RWPE2 (cell line): ENCODE results near the gene PNPLA2.

Experiments
- ATAC-seq: fragments of 200-7000 bp; cut with Tn5 transposase; 3 replicates; pipeline ENCODE4 v1.9.1; 2021; ENCODE audit warnings: low read depth
- DNase-seq: peaks from one replicate; pipeline ENCODE4 v3.0.0-alpha.2; 2020; ENCODE audit warnings: low spot score
- H3K27ac ChIP-seq: fragments of 450-650 bp; 2 replicates; pipeline ENCODE4 v1.5.1; 2017; ENCODE audit warnings: mild to moderate bottlenecking; ENCODE audit not compliant: poor library complexity, severe bottlenecking
- H3K27me3 ChIP-seq: fragments of 250-450 bp; sonication (Bioruptor Pico); 2 replicates; pipeline ENCODE4 v1.5.1; 2021; ENCODE audit warnings: mild to moderate bottlenecking, moderate library complexity; ENCODE audit not compliant: insufficient read depth, poor library complexity, severe bottlenecking
- H3K36me3 ChIP-seq: fragments of 250-450 bp; sonication (Bioruptor Pico); 2 replicates; pipeline ENCODE4 v1.5.1; 2020; ENCODE audit warnings: low read depth, mild to moderate bottlenecking, moderate library complexity
- H3K4me1 ChIP-seq: fragments of 250-450 bp; sonication (Bioruptor Pico); 2 replicates; pipeline ENCODE4 v1.5.1; 2021; ENCODE audit warnings: mild to moderate bottlenecking, moderate library complexity; ENCODE audit not compliant: insufficient read depth, poor library complexity, severe bottlenecking
- H3K4me3 ChIP-seq: fragments of 250-450 bp; sonication (Bioruptor Pico); 2 replicates; pipeline ENCODE4 v1.5.1; 2021; ENCODE audit warnings: mild to moderate bottlenecking, moderate library complexity; ENCODE audit not compliant: severe bottlenecking
- H3K9me3 ChIP-seq: fragments of 250-450 bp; sonication (Bioruptor Pico); 2 replicates; pipeline ENCODE4 v1.5.1; 2021; ENCODE audit warnings: mild to moderate bottlenecking, moderate library complexity; ENCODE audit not compliant: severe bottlenecking
- TF ChIP-seq, protein P1 (sequence below): fragments of 450-650 bp; IDR thresholded peaks from one replicate; pipeline ENCODE4 v1.5.1; 2017; ENCODE audit warnings: mild to moderate bottlenecking, moderate library complexity; ENCODE audit not compliant: poor library complexity, severe bottlenecking

PNPLA2 gene

DNA sequence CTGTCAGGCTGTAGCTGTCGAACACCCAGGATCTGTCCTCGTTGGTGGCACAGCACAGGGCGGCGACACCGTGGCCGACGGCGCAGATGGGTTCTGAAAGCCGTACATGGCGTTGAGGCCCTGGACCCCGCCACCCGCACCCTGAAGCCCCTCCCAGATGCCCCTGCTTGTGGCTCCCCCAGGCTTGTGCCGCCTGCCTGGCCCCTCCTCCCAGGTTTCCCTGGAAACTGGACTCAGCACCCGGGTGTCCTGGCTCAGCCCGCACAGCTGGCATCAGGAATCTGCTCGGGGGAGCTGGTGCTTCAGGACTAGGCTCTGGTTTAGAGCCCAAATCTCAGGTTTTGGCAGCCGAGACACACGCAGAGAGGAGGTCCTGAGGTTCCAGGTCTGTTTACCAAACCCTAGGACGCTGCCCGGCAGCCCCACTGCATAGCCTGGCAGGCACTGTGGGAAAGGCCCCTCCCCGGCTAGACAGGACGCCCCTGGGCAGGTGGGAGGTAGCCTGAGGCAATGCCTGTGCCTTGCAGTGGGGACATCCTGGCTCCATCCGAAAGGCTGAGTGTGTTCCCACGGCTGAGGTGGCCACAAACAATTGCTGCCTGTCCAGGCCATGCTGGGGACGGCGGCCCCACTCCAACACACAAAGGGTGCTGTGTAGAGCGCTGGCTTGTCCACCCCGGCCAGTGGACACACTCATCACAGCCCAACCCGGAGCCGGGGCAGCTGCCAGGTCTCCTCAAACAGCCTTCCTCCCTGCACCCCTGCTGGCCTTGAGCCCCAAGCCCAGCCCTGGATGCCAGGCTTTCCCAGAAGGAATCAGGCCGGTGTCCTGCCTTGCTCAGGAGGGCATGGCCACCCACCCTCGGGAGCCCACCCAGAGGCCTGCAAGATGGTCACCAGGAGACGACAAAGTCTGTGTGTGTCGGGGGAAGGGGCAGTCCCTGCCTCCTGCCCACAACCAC lies 46.0 kb upstream of the PNPLA2 start:
- Histone ChIP-seq H3K36me3 (peaks cover 69% of the 10 kb centered on the region), H3K9me3 (no peaks in the 10 kb centered on the region), H3K4me1 (peaks cover 5% of the 10 kb centered on the region), H3K27me3 (no peaks in the 10 kb centered on the region), H3K4me3 (no peak overlapping the region), H3K27ac (no peak overlapping the region)
- ATAC-seq (no peak), DNase-seq (peak; percentile 62)
- TF ChIP-seq, protein P1, sequence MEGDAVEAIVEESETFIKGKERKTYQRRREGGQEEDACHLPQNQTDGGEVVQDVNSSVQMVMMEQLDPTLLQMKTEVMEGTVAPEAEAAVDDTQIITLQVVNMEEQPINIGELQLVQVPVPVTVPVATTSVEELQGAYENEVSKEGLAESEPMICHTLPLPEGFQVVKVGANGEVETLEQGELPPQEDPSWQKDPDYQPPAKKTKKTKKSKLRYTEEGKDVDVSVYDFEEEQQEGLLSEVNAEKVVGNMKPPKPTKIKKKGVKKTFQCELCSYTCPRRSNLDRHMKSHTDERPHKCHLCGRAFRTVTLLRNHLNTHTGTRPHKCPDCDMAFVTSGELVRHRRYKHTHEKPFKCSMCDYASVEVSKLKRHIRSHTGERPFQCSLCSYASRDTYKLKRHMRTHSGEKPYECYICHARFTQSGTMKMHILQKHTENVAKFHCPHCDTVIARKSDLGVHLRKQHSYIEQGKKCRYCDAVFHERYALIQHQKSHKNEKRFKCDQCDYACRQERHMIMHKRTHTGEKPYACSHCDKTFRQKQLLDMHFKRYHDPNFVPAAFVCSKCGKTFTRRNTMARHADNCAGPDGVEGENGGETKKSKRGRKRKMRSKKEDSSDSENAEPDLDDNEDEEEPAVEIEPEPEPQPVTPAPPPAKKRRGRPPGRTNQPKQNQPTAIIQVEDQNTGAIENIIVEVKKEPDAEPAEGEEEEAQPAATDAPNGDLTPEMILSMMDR, result no peak

- no peaks in the 10 kb centered on the region for H3K9me3 ChIP-seq
- no peaks in the 10 kb centered on the region for H3K27me3 ChIP-seq
- peaks cover 9% of the 10 kb centered on the region for H3K4me1 ChIP-seq
- peaks cover 67% of the 10 kb centered on the region for H3K36me3 ChIP-seq
- TF ChIP-seq, protein P1, result no peak
- H3K4me3 ChIP-seq, result no peak overlapping the region
- DNase-seq, result no peak
- H3K27ac ChIP-seq, result no peak overlapping the region
- ATAC-seq, result no peak
Observed at GRCh38 chr11:773425-773824, 45.3 kb upstream of the PNPLA2 start.

- Histone ChIP-seq H3K4me3 (no peak overlapping the region), H3K4me1 (peaks cover 10% of the 10 kb centered on the region), H3K36me3 (peaks cover 67% of the 10 kb centered on the region), H3K27me3 (no peaks in the 10 kb centered on the region), H3K27ac (no peak overlapping the region), H3K9me3 (no peaks in the 10 kb centered on the region)
- TF ChIP-seq, protein P1, result no peak
- no peak for ATAC-seq
- no peak for DNase-seq
Observed at GRCh38 chr11:773830-774229, 44.9 kb upstream of the PNPLA2 start.

DNA sequence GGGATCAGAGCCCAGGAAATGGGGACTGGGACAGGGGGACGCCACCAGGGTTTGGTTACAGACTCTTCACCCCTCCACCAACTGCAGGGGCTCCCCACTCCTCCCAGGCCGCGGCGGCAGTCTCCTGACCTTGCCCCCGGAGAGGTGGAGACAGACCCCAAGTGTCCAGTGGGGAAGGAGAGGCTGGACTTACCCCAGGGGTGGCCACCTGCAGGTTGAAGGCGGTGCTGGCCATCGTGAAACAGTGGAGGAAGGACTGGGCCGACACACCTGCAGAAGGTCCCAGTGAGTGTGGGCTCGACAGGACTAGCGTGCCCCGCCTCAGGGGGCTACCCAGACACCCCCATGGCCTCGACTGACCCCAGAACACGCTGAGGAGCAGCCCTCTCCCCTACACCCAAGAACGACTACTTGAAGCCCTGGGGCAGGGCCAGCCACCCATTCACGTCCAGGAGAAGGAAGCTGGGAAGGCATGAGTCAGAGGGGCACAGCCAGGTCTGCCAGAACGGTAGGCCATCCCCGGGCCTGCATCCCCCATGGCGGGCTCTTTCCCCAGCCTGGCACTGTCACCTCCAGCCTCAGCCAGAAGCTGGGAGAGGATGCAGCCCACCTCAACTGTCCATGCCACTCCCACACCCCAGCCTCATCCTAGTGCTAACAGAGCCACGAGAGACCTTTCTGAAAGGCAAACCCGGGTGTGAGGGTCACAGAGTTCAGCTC lies 43.7 kb upstream of the PNPLA2 start:
- ATAC-seq, result peak; percentile 70
- peaks cover 10% of the 10 kb centered on the region for H3K4me1 ChIP-seq
- H3K36me3 ChIP-seq, result peaks cover 64% of the 10 kb centered on the region
- H3K9me3 ChIP-seq, result no peaks in the 10 kb centered on the region
- H3K4me3 ChIP-seq, result peak overlapping the region; percentile 10
- H3K27ac ChIP-seq, result peak overlapping the region; percentile 72
- DNase-seq, result peak; percentile 83
- TF ChIP-seq, protein P1, result no peak
- no peaks in the 10 kb centered on the region for H3K27me3 ChIP-seq
